NCI-H146 (cell line): ENCODE measurements around the gene SS18L1.
"Not testable (repeated sequence)": the region's sequence is repeated elsewhere in the genome, so short reads cannot be mapped to it uniquely, and the experiment has no call there.

Experiments
- DNase-seq: peaks from one replicate; lab custom pipeline; 2025; lab: John Stamatoyannopoulos, UW

The SS18L1 gene

DNA sequence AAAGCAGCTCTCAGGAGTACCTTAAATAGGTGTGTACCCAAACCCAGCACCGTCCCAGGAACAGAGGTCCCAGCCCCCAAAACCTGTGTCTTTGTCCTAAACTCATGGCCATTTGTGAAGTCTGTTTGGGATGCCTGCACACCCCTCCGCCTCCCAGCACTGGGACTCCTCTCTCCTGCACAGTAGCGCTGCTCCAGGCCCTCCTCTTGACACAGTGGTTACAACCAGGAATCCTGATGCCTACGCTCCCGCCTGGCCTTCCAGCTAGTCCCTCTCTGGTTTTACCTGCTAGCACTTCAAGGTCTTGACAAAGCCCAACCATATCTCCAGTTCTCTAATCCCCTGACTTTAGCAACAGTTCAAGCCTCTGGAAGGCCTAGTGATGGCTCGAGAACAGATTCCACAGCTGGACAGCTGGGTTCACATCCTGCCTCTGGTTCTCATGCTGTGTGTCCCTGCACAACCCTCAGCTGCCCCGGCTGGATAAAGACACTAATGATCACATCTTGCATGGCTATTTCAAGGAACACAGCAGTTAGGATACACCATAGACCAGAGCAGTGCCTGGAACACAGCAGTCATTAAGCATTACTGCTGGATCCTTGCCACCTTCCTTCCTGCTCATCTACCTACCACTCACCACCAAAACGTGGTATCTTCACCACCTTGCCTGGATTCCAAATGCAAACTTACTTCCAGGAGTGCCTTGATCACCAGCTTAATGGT is 5.9 kb upstream of the SS18L1 start:
- DNase-seq, result no peak

DNA sequence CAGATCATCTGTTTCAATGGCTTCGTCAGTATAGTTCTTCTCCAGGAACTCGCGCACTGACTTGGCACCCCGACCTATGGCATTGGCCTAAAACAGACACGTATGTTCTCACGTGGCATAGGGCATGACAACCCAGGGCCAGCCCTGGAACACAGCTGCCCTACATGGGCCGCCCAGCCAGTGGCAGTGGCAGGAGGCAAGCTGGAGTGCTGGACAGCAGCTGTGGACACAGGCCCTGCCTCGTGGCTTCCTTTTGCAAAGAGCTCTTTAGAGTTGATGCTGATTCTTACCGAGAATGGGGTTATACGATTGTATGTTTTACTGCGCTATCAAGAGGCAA is 5.4 kb upstream of the SS18L1 start:
- DNase-seq, result no peak

DNA sequence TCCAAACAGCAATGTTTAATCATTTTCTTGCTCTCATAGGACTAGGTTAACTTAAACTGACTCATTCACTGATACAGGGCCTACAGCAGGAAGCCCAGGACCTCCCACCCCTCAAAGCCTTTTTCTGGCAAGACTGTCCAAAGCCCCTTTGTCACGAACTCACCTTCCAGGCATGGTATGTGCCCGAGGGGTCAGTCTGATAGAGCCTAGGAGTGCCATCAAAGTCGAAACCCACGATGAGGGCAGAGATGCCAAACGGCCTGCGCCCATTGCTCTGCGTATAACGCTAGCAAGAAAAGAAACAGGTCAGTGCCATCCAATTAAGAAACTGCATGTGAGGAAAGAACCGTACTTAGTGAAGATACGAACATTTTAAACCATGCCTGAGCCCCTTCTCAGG is 4.7 kb upstream of the SS18L1 start:
- no peak for DNase-seq

DNA sequence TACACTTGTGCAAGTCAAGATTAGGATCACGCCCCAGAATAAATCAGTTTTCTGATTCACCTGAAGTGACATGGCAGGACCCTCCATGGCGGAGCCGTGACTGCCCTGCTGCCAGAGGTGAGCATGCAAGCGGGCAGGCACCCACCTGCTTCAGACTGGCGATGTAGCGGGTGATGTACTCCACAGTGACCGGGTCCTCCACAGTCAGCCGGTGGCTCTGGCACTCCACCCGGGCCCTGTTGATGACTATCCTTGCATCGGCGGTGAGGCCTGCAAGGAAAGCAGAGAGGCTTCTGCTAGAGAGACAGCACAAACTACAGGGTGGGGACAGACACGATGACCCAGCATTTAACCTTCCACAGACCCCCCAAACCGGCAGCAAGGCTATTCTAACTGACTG is 3.9 kb upstream of the SS18L1 start:
- no peak for DNase-seq

DNA sequence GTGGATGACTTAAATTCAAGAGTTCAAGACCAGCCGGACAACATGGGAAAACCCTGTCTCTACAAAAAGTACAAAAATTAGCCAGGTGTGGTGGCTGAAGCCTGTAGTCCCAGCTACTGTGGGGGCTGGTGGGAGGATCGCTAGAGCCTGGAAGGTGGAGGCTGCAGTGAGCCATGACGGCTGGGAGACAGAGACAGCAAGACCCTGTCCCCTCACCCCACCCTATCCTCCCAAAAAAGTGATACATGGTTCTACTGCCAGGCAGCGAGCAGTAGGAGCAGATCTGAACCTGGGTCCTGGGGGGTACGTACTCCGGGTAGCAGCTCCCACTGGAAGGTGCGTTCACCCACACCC is 2.5 kb upstream of the SS18L1 start:
- DNase-seq, result no peak

DNA sequence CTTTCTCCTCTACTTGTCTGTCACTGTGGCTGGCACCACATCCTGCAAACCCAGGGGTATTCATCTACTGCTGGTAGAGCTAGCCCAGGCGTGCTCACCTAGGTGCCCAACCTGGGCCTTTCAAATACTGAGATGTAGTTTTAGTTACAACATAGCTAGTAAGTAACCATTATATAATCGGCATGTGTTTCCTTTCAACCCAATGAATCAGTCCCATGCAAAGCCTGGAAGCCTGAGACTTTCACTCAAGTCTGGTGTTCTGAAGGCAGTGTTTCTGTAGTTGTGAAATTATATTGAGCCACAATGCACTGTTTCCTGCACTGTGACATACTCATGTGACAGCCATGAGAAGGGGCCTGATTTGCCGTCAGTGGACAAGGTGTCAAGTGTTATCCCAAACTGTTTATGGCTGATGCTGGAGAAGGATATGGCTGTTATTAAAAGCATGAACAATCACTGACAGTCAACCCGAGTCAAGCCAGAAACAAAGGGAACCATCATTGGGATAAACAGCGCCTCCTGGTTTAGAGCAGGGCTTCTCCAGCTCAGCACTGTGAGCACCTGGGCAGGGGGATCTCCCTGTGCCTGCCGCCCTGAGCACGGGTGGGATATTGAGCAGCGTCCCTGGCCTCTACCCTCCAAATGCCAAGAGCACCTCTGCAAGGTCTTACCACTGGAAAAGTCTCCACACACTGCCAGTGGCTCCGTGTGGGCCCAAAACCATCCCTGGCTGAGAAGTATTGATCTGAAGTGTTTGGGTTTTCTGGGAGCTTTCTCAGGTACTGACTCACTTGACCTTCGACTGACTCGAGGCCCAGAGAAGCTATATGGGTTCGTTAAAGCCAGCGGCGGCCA is 1.9 kb upstream of the SS18L1 start:
- DNase-seq, result no peak

GRCh38 chr20:62142252-62143080 is 1.1 kb upstream of the SS18L1 start:
- DNase-seq, result peak; percentile 32

GRCh38 chr20:62143957-62144825 is 622 bp downstream of the SS18L1 start:
- DNase-seq, result peak; percentile 51

- DNase-seq, result no peak
Measured at GRCh38 chr20:62145688-62146018, 2.1 kb downstream of the SS18L1 start.

GRCh38 chr20:62146019-62146755 is 2.6 kb downstream of the SS18L1 start:
- DNase-seq, result no peak

DNA sequence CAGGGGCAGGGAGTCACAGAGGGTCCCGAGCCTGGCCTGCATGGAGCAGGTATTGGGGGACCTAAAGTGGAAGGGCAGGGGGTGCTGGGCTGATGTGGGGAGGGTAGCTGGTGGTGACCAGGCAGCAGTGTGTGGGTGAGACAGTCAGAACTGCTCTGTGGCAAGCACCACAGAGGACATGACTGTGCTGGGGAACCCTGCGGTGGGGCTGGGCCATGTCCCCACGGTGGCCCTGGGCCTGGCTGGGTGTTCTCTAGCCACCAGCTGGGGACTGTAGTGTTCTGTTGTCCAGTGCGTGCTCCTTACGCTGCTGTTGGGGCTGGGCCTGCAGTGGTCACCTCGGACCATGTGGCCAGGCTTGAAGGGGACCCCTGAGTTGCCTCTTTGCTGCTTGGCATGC is 3.6 kb downstream of the SS18L1 start:
- no peak for DNase-seq

DNA sequence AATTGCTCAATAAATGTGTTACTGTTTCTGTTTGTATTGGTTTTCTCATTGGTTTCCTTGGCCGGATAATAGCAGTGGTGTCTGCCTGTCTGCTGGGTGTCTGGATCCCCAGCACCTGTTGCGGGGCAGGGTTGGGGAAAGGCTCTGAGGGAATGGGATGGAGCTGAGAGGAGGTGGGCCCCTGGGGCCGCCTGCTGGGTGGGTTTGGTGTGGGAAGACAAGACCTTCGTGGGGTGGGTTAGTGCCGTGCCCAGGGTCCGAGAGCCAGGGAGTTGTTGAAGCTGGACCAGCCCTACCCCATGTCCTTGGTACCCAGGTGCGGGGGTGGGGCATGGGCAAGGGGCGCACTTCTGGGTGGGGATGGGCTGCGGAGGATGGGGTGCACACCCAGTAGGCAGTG is 4.0 kb downstream of the SS18L1 start:
- DNase-seq, result no peak

DNA sequence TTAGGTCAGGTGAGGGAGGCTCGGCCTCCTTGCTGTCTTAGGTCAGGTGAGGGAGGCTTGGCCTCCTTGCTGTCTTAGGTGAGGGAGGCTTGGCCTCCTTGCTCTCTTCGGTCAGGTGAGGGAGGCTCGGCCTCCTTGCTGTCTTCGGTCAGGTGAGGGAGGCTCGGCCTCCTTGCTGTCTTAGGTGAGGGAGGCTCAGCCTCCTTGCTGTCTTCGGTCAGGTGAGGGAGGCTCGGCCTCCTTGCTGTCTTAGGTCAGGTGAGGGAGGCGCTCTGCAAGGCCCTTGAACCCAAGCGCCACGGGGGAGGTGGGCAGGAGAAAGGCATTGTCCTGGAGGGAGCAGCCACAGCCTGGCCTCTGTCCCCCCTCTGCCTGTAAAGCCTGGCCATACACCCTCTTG is 4.8 kb downstream of the SS18L1 start:
- not testable (repeated sequence) for DNase-seq

DNA sequence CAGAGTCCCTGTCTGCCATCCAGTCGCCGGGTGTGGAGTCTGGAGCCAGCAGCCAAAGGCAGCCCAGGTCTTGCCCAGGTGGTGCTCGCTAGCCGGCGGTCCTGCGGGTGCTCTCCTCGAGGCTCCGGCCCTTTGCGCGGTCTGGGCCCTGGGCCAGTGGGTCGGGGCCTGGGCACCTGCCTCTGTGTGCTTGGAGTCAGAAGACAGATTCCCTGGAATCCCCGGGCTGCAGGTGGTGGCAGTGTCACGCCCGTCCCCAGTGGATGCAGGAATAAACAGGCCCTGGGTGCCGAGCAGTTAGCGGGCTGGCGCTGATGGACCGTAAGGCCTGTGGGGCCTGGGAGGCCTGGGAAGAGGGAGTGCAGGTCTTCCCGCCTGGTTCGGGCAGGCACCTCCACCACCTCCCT is 5.3 kb downstream of the SS18L1 start:
- DNase-seq, result no peak

GRCh38 chr20:62149532-62150309 is 6.2 kb downstream of the SS18L1 start:
- DNase-seq, result no peak

DNA sequence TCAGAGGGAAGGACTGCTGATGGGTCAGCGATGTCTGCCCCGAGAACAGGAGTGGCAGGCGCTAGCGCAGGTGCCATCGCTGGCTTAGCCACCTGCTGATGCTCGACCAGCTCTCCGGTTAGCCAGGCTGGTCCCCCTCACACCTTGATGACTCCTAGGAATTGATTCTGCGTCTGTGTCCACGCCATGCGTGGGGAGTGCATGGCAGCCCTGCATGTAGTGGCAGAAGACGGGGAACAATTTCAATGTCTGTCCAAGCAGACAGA is 6.7 kb downstream of the SS18L1 start:
- no peak for DNase-seq

DNA sequence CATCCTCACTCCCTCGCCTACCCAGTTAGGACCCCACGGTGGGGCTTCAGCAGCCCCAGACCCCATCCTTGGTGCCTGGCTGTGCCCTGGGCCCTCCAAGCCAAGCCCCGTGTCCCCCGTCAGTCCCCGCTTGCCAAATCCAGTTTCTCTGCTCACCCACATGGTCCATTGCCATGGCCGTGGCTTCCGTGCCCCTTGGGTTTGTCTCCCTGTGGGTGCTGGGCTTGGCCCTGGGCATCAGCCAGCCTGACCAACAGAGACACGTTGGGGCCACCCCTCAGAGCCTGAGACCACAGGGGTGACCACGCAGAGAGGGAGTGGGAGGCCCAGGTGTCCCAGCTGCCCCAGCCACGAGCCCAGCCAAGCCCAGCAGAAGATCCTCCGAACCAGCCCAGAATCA is 7.7 kb downstream of the SS18L1 start:
- DNase-seq, result no peak

DNA sequence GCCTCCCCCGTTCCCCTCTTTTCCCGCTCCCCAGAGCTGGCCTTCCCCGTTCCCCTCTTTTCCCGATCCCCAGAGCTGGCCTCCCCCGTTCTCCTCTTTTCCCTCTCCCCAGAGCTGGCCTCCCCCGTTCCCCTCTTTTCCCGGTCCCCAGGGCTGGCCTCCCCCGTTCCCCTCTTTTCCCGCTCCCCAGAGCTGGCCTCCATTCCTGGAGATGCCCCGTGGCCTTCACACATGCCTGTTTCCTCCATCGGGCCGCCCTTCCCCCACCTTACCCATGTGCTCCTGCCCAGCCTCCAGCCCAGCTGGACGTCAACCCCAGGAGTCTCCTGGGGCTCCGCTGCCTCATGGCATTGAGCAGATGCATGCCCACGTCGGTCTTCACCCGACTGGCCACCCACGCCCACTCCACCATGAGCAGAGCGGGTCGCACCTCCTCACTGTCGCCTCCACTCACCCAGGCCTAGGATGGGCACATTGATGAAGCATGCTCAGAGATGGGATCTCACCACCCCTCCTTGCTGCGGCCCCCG is 8.3 kb downstream of the SS18L1 start:
- no peak for DNase-seq

DNA sequence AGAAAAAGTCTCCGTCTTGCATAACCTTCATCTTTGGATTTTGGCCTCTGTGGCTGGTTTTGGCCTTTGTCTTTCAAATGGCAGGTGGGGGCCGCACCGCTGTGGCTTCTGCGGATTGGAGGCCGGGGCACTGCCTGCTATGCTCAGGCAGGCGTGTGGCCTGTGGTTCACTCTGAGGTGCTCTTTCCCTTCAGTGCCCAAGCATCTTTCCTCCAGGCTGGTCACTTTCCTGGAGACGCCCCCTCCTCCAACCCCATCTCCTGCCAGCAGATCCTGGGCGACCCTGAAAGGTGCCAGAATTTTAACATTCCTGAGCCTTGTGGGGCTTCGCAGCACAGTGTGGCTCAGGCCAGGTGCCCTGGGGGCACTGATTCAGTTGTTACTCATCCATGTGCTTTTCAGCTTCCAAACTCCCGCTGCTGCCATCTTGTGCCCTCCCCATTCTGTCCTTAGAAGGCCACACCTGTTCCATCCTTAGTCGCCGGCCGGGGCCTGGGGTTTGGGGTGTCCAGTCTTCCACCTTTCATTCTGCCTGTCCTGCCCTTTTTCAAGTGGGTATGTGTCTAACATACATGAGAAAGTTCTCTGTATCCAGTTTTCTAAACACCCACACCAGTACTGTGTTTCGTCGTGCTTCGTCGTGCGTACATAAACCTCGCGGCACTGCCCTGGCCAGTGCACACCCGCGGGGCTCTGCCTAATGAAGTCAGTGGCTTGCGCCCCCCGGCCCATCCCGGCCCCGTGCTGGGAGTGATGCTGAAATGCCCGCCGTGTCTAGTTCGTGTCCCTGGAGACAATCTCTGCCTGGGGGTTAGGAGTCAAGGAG is 12.1 kb downstream of the SS18L1 start:
- DNase-seq, result no peak

- DNase-seq, result no peak
Measured at GRCh38 chr20:62156254-62156556, 12.6 kb downstream of the SS18L1 start.
